SK-N-SH (cell line): ENCODE data around the gene CFAP100.

Experiments used
- CHD2 ChIP-seq: fragments of 150-350 bp; IDR thresholded peaks from 2 replicates; pipeline ENCODE4 v1.6.1; 2018; ENCODE audit warnings: low read length; ENCODE audit not compliant: partially characterized antibody
- CTCF ChIP-seq: fragments of 200-600 bp; sonication (generic); IDR thresholded peaks from 2 replicates; pipeline ENCODE4 v1.6.1; 2017; ENCODE audit warnings: antibody characterized with exemption, mild to moderate bottlenecking, moderate library complexity
- EZH2phosphoT487 ChIP-seq: fragments of 200-600 bp; sonication (generic); IDR thresholded peaks from 2 replicates; pipeline ENCODE4 v1.6.1; 2017; ENCODE audit warnings: low read depth, mixed run types, mild to moderate bottlenecking, antibody characterized with exemption, moderate library complexity, borderline replicate concordance
- FOXJ3 ChIP-seq: sonication (generic); formaldehyde crosslinking; IDR thresholded peaks from 2 replicates; pipeline ENCODE4 v1.5.1; 2020; ENCODE audit warnings: mild to moderate bottlenecking, missing genetic modification reagents
- MAX ChIP-seq: IDR thresholded peaks from 2 replicates; pipeline ENCODE4 v1.4.0; 2012; ENCODE audit warnings: low read depth

- no peak for TF ChIP-seq MAX
- no peak for TF ChIP-seq CTCF
- TF ChIP-seq CHD2: no peak
- TF ChIP-seq EZH2phosphoT487: no peak
- no peak for TF ChIP-seq FOXJ3 (CRISPR knock-in tag)
Observed at GRCh38 chr3:126397610-126398422, 3.1 kb downstream of the CFAP100 start.
